ENCODE measurements around the gene IL9.

- no peak for TF ChIP-seq EZH2 (IDR thresholded peaks at IDR 0.05)
- TF ChIP-seq, protein P1, sequence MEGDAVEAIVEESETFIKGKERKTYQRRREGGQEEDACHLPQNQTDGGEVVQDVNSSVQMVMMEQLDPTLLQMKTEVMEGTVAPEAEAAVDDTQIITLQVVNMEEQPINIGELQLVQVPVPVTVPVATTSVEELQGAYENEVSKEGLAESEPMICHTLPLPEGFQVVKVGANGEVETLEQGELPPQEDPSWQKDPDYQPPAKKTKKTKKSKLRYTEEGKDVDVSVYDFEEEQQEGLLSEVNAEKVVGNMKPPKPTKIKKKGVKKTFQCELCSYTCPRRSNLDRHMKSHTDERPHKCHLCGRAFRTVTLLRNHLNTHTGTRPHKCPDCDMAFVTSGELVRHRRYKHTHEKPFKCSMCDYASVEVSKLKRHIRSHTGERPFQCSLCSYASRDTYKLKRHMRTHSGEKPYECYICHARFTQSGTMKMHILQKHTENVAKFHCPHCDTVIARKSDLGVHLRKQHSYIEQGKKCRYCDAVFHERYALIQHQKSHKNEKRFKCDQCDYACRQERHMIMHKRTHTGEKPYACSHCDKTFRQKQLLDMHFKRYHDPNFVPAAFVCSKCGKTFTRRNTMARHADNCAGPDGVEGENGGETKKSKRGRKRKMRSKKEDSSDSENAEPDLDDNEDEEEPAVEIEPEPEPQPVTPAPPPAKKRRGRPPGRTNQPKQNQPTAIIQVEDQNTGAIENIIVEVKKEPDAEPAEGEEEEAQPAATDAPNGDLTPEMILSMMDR (IDR thresholded peaks at IDR 0.05) = no peak
Measured at GRCh38 chr5:135850671-135851070, 45.0 kb downstream of the IL9 start.

Data from neural progenitor cell (in vitro differentiated cells).